Subcutaneous abdominal adipose tissue (tissue), 5 donors: ENCODE data around the gene SLC35F4.

Experiments used
- H3K27ac ChIP-seq: one replicate; pipeline ENCODE4 v1.7.0; 2013; ENCODE audit warnings: low read depth, mild to moderate bottlenecking, inconsistent platforms, low read length, moderate library complexity
- H3K27me3 ChIP-seq, 5 donors: one replicate each; pipeline ENCODE4 v1.7.0; 2013; ENCODE audit warnings: low read length in 5 of 5, inconsistent platforms in 1 of 5; ENCODE audit not compliant: control insufficient read depth in 5 of 5, insufficient read depth in 4 of 5
- H3K36me3 ChIP-seq, 5 donors: one replicate each; pipeline ENCODE4 v1.7.0; 2013; ENCODE audit warnings: low read length in 5 of 5; ENCODE audit not compliant: control insufficient read depth in 5 of 5, insufficient read depth in 5 of 5
- H3K4me1 ChIP-seq, 5 donors: one replicate each; pipeline ENCODE4 v1.7.0; 2013; ENCODE audit warnings: low read length in 5 of 5, mild to moderate bottlenecking in 3 of 5, moderate library complexity in 1 of 5; ENCODE audit not compliant: control insufficient read depth in 5 of 5, insufficient read depth in 5 of 5
- H3K4me3 ChIP-seq, 5 donors: one replicate each; pipeline ENCODE4 v1.7.0; 2013; ENCODE audit warnings: low read length in 5 of 5, low read depth in 1 of 5
- H3K9ac ChIP-seq, 5 donors: one replicate each; pipeline ENCODE4 v1.7.0; 2013; ENCODE audit warnings: low read length in 5 of 5, mild to moderate bottlenecking in 4 of 5, moderate library complexity in 3 of 5
- H3K9me3 ChIP-seq, 5 donors: one replicate each; pipeline ENCODE4 v1.7.0; 2013; ENCODE audit warnings: low read length in 5 of 5; ENCODE audit not compliant: control insufficient read depth in 5 of 5
- donor health status: healthy.
- donor health status: healthy.
- donor health status: healthy.
- donor health status: healthy.
- donor health status: healthy.

SLC35F4 gene

DNA sequence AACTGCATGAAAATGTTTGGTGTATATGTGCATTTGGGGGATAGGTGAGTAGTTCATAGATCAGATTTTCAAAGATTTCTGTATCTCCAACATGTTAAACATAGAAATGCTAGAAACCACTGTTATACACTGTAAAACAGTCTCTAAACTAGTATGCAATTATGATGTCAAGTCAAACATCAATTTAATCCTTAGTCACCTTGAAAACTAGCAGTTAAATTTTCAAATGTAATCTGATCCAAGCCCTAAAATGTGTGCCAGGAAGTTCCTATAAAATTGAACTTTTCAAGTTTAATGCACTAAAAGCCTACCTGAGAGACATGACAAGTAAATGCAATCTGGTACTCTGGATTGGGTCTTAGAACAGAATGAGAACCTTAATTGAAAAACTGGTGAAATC is 14.5 kb downstream of the SLC35F4 start:
- Histone ChIP-seq H3K4me1 (peaks cover 0 to 5% (median 0%) of the 10 kb centered on the region in 5 donors), H3K9ac (no peak overlapping the region), H3K9me3 (peaks cover 0 to 2% (median 0%) of the 10 kb centered on the region in 5 donors), H3K27me3 (peaks cover 0 to 3% (median 0%) of the 10 kb centered on the region in 5 donors), H3K27ac (no peak overlapping the region), H3K4me3 (no peak overlapping the region), H3K36me3 (no peaks in the 10 kb centered on the region)

DNA sequence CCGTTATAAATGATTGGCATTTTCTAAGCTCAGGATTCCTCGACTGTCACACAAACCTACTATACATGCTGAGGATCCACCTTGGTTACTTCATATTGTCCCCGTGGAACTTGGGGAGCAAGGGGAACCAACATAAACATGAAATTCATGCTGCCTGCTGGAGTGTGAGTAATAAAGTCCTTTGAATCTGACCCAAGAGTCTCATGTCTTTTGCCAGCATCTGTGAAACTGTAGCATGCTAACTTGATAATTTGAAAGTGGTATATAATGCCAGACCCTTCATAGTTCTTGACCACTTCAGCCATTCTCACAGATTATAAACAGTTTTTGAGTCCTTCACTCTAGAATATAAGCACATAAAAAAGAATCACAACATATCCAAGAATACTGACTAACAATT is 17.1 kb downstream of the SLC35F4 start:
- no peaks in the 10 kb centered on the region for H3K9me3 ChIP-seq
- H3K9ac ChIP-seq, result no peak overlapping the region
- no peak overlapping the region for H3K4me3 ChIP-seq
- peaks cover 0 to 3% (median 0%) of the 10 kb centered on the region in 5 donors for H3K27me3 ChIP-seq
- peaks cover 0 to 6% (median 3%) of the 10 kb centered on the region in 5 donors for H3K4me1 ChIP-seq
- no peaks in the 10 kb centered on the region for H3K36me3 ChIP-seq
- H3K27ac ChIP-seq, result peak overlapping the region; percentile 18

DNA sequence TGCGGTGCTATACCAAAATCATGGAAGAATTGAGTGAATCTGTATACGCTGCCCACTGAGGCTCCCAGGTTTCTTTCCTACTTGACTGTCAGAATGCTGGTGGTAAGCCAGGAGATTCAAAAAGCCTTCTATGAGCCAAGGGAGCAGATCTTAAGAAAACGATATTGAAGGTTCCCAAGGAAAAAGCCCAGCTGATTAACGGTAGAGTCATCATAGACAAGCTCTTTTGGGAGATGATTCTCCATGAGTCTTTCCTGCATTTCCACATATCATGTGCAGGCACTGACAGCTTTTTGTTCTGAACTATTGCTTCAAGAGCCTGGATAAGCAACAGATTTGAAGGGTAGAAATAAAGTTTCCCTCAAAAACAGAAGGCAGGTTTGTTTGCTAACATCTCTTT is 17.5 kb downstream of the SLC35F4 start:
- peaks cover 0 to 6% (median 3%) of the 10 kb centered on the region in 5 donors for H3K4me1 ChIP-seq
- H3K9me3 ChIP-seq, result no peaks in the 10 kb centered on the region
- H3K36me3 ChIP-seq, result no peaks in the 10 kb centered on the region
- H3K4me3 ChIP-seq, result no peak overlapping the region
- peaks cover 0 to 3% (median 0%) of the 10 kb centered on the region in 5 donors for H3K27me3 ChIP-seq
- peak overlapping the region; percentile 22 for H3K27ac ChIP-seq
- H3K9ac ChIP-seq, result no peak overlapping the region

DNA sequence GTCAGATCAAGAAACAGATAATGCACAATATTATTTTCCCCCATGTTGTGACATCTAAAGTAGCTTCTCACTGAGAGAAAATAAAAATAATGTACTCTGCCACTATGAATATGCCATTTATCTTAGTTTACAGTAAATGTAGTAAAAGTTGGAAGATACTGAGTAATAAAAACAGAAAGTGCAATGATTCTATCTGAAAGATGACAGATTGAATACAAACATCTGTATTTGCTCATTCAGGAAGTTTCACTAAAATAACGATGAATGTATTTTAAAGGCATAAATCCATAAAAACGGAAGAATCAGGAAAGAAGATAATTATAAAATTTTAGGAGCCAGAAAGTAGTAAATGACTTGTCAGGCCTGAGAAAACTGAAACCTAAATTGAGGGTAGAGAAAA is 18.2 kb downstream of the SLC35F4 start:
- Histone ChIP-seq H3K27me3 (peaks cover 0 to under 1% (median 0%) of the 10 kb centered on the region in 5 donors), H3K36me3 (no peaks in the 10 kb centered on the region), H3K27ac (peak overlapping the region; percentile 71), H3K4me1 (peaks cover 0 to 6% (median 3%) of the 10 kb centered on the region in 5 donors), H3K4me3 (no peak overlapping the region), H3K9ac (no peak overlapping the region), H3K9me3 (no peaks in the 10 kb centered on the region)

DNA sequence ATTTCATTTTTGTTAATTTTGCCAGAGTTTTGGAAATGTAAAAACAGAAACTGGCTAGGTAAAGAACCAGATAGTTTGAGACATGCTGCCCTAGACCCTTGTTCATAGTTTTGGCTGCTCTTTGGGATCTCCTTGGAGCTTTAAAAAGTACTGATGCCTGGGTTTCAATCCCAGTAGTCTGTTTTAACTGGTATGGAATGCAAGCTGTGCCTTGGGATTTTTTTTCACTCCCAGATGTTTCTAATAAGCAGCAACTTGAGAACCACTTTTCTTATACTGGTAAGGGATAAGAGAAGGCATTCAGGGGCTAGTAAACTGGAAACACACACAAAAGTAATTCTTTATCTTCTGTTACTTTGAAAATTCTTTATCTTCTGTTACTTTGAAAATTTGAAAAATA is 18.8 kb downstream of the SLC35F4 start:
- Histone ChIP-seq H3K4me1 (peaks cover 0 to 6% (median 3%) of the 10 kb centered on the region in 5 donors), H3K27me3 (no peaks in the 10 kb centered on the region), H3K27ac (peak overlapping the region; percentile 71), H3K36me3 (no peaks in the 10 kb centered on the region), H3K4me3 (no peak overlapping the region), H3K9ac (no peak overlapping the region), H3K9me3 (no peaks in the 10 kb centered on the region)

DNA sequence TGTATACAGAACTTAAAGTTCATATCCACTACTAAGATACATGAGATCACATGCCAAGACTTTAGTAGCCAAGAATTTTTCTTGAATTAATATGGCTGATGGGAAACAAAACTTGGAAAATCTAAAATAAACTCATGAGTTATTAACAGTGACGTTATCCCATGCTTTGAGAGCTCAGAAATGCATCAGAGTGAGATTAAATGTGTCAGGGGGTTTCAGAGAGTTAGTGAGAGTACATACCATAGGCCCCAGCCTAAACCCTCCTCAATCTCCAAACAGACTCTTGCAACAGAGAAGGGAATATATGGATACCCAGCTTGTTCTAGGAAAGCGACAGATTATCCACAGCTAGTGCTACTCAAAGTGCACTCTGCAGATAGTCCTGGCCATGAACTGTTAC is 19.3 kb downstream of the SLC35F4 start:
- Histone ChIP-seq H3K36me3 (no peaks in the 10 kb centered on the region), H3K9ac (no peak overlapping the region), H3K4me3 (no peak overlapping the region), H3K9me3 (no peaks in the 10 kb centered on the region), H3K4me1 (peaks cover 0 to 6% (median 3%) of the 10 kb centered on the region in 5 donors), H3K27ac (peak overlapping the region; percentile 71), H3K27me3 (no peaks in the 10 kb centered on the region)

DNA sequence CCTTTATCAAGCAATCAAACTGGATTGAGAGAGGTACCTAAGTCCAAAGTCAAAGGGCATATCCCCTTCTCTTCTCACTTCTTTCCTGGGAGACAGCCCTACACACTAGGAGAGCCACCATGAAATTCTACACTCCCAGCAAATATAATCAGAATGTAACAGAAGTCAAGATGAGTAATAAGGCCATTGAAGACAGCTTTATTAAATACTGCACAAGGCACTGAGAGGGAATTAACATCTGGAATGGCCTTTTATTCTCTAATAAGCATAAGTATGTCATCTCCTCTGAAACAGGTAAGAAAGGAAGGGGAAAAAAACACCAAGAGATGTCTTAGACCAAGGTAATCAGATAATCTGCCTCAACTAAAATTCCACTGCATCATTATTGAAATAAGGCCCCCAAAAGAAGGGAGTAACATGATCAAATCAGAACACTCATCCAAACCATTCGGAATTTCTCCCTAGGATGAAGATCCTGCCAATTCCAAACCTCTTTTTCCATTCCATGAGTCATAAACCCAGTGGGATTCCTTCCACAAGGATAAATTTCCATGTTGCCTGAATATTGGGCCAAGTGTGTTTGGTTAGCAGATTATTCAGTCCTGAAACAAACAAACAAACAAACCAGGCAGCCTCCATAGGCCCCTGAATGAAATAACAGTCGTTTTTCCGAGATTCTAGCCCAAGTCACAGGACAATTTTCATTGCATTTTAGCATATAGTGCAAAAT is 19.9 kb downstream of the SLC35F4 start:
- Histone ChIP-seq H3K27ac (peak overlapping the region; percentile 71), H3K4me1 (peaks cover 0 to 6% (median 3%) of the 10 kb centered on the region in 5 donors), H3K4me3 (no peak overlapping the region), H3K36me3 (no peaks in the 10 kb centered on the region), H3K9me3 (no peaks in the 10 kb centered on the region), H3K9ac (no peak overlapping the region), H3K27me3 (no peaks in the 10 kb centered on the region)

DNA sequence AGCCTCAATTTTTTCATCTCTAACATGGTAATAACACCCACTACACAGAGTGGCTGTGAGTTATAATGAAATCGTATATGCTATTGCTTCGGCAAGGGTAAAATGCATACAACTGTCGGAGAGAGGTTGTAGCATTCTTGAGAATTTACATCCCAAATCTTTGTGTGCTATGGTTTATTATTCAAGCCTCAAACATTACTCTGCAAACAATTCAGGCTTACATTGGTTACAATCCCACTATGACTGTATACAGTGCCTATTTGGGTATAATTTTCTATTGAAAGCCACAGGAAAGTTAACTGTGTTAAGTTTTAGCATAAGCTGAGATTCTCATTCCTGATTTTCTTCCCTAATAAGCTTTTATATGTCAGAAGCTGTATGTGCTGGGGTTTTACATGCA is 20.6 kb downstream of the SLC35F4 start:
- Histone ChIP-seq H3K9me3 (no peaks in the 10 kb centered on the region), H3K36me3 (no peaks in the 10 kb centered on the region), H3K27ac (peak overlapping the region; percentile 71), H3K9ac (no peak overlapping the region), H3K4me3 (no peak overlapping the region), H3K27me3 (no peaks in the 10 kb centered on the region), H3K4me1 (peaks cover 0 to 6% (median 3%) of the 10 kb centered on the region in 5 donors)

DNA sequence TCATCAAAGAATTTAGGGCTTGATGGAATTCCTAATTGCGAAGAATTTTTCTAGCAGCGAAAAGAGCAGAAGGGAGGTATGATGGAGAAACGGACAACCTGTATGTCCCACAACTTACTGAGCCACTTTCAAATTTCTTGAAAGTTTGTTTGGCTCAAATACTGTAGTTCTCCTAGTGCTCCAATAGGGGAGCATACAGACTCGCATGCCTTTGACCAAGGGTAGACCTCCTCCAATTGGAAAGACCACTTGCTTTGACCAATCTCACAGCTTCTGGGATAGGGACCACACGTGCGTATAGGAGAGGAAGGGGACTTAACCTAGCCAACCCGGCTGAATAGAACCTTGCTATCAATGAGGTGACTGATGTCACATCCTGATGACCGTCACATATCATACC is 28.6 kb downstream of the SLC35F4 start:
- H3K36me3 ChIP-seq, result no peaks in the 10 kb centered on the region

DNA sequence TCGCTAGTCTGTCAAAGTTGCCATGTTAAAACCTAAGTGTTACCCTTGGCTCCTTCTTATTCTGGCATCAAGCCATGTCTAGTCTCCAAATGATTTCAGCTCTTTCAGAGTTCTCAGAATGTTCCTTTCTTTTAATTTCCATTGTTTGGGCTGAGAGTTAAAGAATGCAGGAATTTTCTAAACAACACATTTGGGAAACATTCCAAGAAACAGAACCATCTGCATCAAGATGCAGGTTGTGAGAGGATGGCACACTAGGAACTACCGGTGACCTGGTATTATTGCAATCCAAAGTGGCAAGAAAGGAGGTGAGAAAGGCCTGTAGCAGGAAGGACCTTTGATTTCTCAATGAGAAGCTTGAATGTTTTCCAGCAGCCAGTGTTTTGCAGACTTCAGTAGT is 30.1 kb downstream of the SLC35F4 start:
- Histone ChIP-seq H3K36me3 (no peaks in the 10 kb centered on the region), H3K27me3 (no peaks in the 10 kb centered on the region), H3K9me3 (no peaks in the 10 kb centered on the region), H3K4me1 (no peaks in the 10 kb centered on the region), H3K27ac (no peak overlapping the region), H3K9ac (no peak overlapping the region), H3K4me3 (no peak overlapping the region)

More for the DNA sequence above, 28.6 kb downstream of the SLC35F4 start:
- no peaks in the 10 kb centered on the region for H3K4me1 ChIP-seq
- no peaks in the 10 kb centered on the region for H3K9me3 ChIP-seq
- no peak overlapping the region for H3K9ac ChIP-seq
- no peak overlapping the region for H3K27ac ChIP-seq
- no peaks in the 10 kb centered on the region for H3K27me3 ChIP-seq
- no peak overlapping the region for H3K4me3 ChIP-seq
